Gastroesophageal sphincter (tissue), 3 donors: Measurements from ENCODE around the gene BRI3BP.

Experiments used
- EP300 ChIP-seq: sonication (generic); formaldehyde crosslinking; IDR thresholded peaks from one replicate; pipeline ENCODE4 v1.6.1; 2017; ENCODE audit warnings: antibody characterized with exemption, mild to moderate bottlenecking
- POLR2A ChIP-seq, 2 donors: fragments of 450-650 bp; IDR thresholded peaks; one replicate each; pipeline ENCODE4 v1.6.1; 2017; ENCODE audit warnings: antibody characterized with exemption in 2 of 2, mild to moderate bottlenecking in 2 of 2, moderate library complexity in 1 of 2
- TF ChIP-seq, protein P1 (sequence below), 4 experiments: fragments of 200-600 bp in 2 of 4; fragments of 450-650 bp in 2 of 4; sonication (generic) in 1 of 4; IDR thresholded peaks; one replicate each; pipeline ENCODE4 v1.5.1; 2017 to 2019; ENCODE audit warnings: antibody characterized with exemption in 4 of 4, mild to moderate bottlenecking in 2 of 4, moderate library complexity in 2 of 4

DNA sequence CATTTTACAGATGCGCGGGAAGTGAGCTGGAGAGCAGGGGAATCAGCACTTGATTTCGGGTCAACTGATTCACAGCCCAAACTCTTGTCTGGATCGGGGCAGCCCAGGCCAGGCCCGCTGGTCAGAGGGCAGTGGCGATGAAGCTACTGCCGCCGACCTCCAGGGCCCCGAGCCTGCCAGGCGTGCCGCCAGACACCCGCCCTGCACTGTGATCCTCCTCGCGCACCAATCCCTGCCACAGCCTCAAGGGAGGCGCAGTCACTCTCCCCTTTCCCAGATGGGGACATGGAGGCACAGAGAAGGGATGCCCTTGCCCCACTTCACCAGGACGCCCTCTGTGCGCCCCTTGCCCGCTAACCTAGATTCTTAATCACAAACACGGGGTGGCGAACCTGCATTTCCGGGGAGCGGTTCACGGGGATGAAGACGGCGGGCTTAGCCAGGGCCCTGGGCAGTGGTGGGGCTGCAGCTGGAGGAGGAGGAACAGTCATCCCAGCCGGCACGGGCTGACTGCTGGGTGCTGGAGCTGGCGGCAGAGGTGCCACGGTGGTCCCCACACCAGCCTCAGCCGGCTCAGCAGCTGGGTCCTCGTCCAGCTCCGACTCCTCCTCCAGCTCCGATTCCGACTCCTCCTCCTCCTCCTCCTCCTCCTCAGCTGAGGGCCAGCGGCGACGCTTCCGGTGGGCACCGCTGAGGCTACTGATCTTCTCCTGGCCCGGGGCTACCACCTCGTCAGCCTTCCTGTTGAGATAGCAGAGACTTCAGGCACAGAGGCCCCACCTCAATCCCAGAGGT is 13.2 kb upstream of the BRI3BP start:
- TF ChIP-seq, protein P1, sequence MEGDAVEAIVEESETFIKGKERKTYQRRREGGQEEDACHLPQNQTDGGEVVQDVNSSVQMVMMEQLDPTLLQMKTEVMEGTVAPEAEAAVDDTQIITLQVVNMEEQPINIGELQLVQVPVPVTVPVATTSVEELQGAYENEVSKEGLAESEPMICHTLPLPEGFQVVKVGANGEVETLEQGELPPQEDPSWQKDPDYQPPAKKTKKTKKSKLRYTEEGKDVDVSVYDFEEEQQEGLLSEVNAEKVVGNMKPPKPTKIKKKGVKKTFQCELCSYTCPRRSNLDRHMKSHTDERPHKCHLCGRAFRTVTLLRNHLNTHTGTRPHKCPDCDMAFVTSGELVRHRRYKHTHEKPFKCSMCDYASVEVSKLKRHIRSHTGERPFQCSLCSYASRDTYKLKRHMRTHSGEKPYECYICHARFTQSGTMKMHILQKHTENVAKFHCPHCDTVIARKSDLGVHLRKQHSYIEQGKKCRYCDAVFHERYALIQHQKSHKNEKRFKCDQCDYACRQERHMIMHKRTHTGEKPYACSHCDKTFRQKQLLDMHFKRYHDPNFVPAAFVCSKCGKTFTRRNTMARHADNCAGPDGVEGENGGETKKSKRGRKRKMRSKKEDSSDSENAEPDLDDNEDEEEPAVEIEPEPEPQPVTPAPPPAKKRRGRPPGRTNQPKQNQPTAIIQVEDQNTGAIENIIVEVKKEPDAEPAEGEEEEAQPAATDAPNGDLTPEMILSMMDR (IDR thresholded peaks at IDR 0.05): no peak
- TF ChIP-seq EP300 (no peak), POLR2A (IDR thresholded peaks at IDR 0.05) (no peak)
